ENCODE data around the gene FCN1. TPM values are rescaled to one million over a fixed set of nuclear protein-coding genes. Genes with fewer than 3 reads are reported as not detected.

FCN1 gene
- total RNA-seq, 1 donor from 2014 or later = not detected

- Mint-ChIP-seq H3K9me3 (ENCODE audit: unreplicated experiment) (peaks cover 2% of the 10 kb centered on the region), H3K36me3 (ENCODE audit: unreplicated experiment) (peaks cover 20% of the 10 kb centered on the region), H3K27me3 (ENCODE audit: unreplicated experiment) (no peaks in the 10 kb centered on the region), H3K4me3 (ENCODE audit: unreplicated experiment) (no peak overlapping the region), H3K27ac (ENCODE audit: unreplicated experiment) (no peak overlapping the region), H3K4me1 (ENCODE audit: low read depth, unreplicated experiment) (no peaks in the 10 kb centered on the region)
- no peak for TF ChIP-seq CTCF (IDR thresholded peaks at IDR 0.05; ENCODE audit: partially characterized antibody, unreplicated experiment)
- DNase-seq = no peak
Measured at GRCh38 chr9:134899818-134900217, 17.9 kb downstream of the FCN1 start.

GRCh38 chr9:134899168-134899567 is 18.5 kb downstream of the FCN1 start:
- Mint-ChIP-seq H3K27me3 (ENCODE audit: unreplicated experiment) (no peaks in the 10 kb centered on the region), H3K4me3 (ENCODE audit: unreplicated experiment) (no peak overlapping the region), H3K27ac (ENCODE audit: unreplicated experiment) (no peak overlapping the region), H3K9me3 (ENCODE audit: unreplicated experiment) (peaks cover 2% of the 10 kb centered on the region), H3K4me1 (ENCODE audit: low read depth, unreplicated experiment) (no peaks in the 10 kb centered on the region), H3K36me3 (ENCODE audit: unreplicated experiment) (peaks cover 21% of the 10 kb centered on the region)
- no peak for DNase-seq
- no peak for TF ChIP-seq CTCF (IDR thresholded peaks at IDR 0.05; ENCODE audit: partially characterized antibody, unreplicated experiment)

- Mint-ChIP-seq H3K27ac (ENCODE audit: unreplicated experiment) (no peak overlapping the region), H3K27me3 (ENCODE audit: unreplicated experiment) (no peaks in the 10 kb centered on the region), H3K36me3 (ENCODE audit: unreplicated experiment) (peaks cover 21% of the 10 kb centered on the region), H3K9me3 (ENCODE audit: unreplicated experiment) (peaks cover 2% of the 10 kb centered on the region), H3K4me1 (ENCODE audit: low read depth, unreplicated experiment) (no peaks in the 10 kb centered on the region), H3K4me3 (ENCODE audit: unreplicated experiment) (no peak overlapping the region)
- no peak for TF ChIP-seq CTCF (IDR thresholded peaks at IDR 0.05; ENCODE audit: partially characterized antibody, unreplicated experiment)
- no peak for DNase-seq
Measured at GRCh38 chr9:134898319-134898718, 19.4 kb downstream of the FCN1 start.

- Mint-ChIP-seq H3K27me3 (ENCODE audit: unreplicated experiment) (no peaks in the 10 kb centered on the region), H3K4me1 (ENCODE audit: low read depth, unreplicated experiment) (no peaks in the 10 kb centered on the region), H3K27ac (ENCODE audit: unreplicated experiment) (no peak overlapping the region), H3K4me3 (ENCODE audit: unreplicated experiment) (no peak overlapping the region), H3K36me3 (ENCODE audit: unreplicated experiment) (peaks cover 21% of the 10 kb centered on the region), H3K9me3 (ENCODE audit: unreplicated experiment) (peaks cover 3% of the 10 kb centered on the region)
- no peak for DNase-seq
- TF ChIP-seq CTCF (IDR thresholded peaks at IDR 0.05; ENCODE audit: partially characterized antibody, unreplicated experiment) = no peak
Measured at GRCh38 chr9:134897584-134898170, 20.0 kb downstream of the FCN1 start.

- no peaks in the 10 kb centered on the region for H3K4me1 Mint-ChIP-seq (ENCODE audit: low read depth, unreplicated experiment)
- no peak for DNase-seq
- no peak overlapping the region for H3K27ac Mint-ChIP-seq (ENCODE audit: unreplicated experiment)
- peaks cover 3% of the 10 kb centered on the region for H3K9me3 Mint-ChIP-seq (ENCODE audit: unreplicated experiment)
- no peaks in the 10 kb centered on the region for H3K27me3 Mint-ChIP-seq (ENCODE audit: unreplicated experiment)
- H3K4me3 Mint-ChIP-seq (ENCODE audit: unreplicated experiment) = no peak overlapping the region
- peaks cover 21% of the 10 kb centered on the region for H3K36me3 Mint-ChIP-seq (ENCODE audit: unreplicated experiment)
- TF ChIP-seq CTCF (IDR thresholded peaks at IDR 0.05; ENCODE audit: partially characterized antibody, unreplicated experiment) = no peak
Measured at GRCh38 chr9:134896834-134897583, 20.7 kb downstream of the FCN1 start.

All from glutamatergic neuron (in vitro differentiated cells).